HG03159 (cell line): Measurements from ENCODE around the gene CDAN1.
"Not testable (repeated sequence)": the region's sequence is repeated elsewhere in the genome, so short reads cannot be mapped to it uniquely, and the experiment has no call there.

Experiments used
- ATAC-seq: cut with Tn5 transposase; IDR thresholded peaks from one replicate; pipeline ENCODE4 v1.9.1; 2021; ENCODE audit warnings: mild to moderate bottlenecking, moderate library complexity; ENCODE audit not compliant: unreplicated experiment

Gene CDAN1, protein sequence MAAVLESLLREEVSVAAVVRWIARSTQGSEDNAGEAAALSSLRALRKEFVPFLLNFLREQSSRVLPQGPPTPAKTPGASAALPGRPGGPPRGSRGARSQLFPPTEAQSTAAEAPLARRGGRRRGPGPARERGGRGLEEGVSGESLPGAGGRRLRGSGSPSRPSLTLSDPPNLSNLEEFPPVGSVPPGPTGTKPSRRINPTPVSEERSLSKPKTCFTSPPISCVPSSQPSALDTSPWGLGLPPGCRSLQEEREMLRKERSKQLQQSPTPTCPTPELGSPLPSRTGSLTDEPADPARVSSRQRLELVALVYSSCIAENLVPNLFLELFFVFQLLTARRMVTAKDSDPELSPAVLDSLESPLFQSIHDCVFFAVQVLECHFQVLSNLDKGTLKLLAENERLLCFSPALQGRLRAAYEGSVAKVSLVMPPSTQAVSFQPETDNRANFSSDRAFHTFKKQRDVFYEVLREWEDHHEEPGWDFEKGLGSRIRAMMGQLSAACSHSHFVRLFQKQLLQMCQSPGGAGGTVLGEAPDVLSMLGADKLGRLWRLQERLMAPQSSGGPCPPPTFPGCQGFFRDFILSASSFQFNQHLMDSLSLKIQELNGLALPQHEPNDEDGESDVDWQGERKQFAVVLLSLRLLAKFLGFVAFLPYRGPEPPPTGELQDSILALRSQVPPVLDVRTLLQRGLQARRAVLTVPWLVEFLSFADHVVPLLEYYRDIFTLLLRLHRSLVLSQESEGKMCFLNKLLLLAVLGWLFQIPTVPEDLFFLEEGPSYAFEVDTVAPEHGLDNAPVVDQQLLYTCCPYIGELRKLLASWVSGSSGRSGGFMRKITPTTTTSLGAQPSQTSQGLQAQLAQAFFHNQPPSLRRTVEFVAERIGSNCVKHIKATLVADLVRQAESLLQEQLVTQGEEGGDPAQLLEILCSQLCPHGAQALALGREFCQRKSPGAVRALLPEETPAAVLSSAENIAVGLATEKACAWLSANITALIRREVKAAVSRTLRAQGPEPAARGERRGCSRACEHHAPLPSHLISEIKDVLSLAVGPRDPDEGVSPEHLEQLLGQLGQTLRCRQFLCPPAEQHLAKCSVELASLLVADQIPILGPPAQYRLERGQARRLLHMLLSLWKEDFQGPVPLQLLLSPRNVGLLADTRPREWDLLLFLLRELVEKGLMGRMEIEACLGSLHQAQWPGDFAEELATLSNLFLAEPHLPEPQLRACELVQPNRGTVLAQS

GRCh38 chr15:42736793-42737528 is at the start of gene CDAN1:
TSS of gene CDAN1 (minus strand) at chr15:42737128. CDS start at chr15:42737102, 26 bp downstream.
- ATAC-seq = peak; percentile 81

DNA sequence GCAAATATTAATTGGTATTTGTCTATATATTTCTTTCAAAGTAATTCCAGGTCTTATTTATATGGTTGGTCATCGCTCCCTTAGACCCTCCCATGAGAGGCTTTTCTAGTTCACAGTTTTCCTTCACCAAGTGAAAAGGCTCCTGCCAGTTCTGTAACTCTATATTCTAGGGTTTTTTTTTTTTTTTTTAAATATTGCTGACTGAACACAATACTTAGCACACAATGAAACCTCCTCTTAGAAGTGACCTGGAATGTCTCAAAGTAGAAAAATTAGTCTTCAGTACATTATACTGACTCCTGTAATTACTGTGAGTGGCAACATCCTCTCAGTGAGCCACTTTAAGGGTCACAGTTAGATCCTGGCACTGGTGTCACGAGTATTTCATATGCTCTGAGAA is 48.6 kb upstream of the CDAN1 start:
- ATAC-seq = no peak

DNA sequence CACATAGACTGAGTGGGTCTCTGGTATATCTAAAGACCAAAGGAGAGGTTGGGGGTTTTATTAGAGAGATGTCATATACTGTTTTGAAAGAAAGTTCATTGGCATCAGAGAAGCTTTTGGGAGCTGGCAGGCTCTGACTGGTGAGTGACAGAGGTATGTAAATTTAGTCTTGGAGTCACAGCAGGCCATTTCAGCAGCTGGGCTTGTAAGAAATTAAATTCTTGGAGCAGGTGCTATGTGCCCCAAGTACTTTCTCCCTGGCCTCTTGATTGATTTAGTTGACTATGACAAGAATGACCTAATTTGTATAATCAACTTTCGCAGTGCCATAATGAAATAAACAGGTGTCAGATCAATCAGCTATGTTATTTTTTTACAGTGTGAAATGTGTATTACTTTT is 47.8 kb upstream of the CDAN1 start:
- ATAC-seq = no peak

DNA sequence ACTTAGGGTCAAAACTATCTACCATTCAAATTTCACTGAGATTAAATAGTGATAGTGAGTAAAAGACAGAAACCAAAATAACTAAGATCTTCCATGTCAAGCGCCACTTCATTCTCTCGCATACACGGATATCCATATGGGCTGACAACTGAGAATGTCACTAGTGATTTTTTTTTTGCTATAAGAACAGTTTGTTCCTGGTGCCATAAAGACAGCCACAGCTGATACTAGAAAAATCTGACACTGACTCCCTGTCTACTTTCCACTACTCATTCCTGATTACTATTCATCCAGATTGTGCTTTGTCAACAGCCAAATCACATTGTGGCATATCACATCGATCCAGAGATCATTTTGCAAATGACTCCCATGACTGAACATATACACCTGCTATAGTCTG is 45.8 kb upstream of the CDAN1 start:
- no peak for ATAC-seq

- no peak for ATAC-seq
Measured at GRCh38 chr15:42775416-42775815, 38.5 kb upstream of the CDAN1 start.

GRCh38 chr15:42772901-42773300 is 36.0 kb upstream of the CDAN1 start:
- ATAC-seq = no peak

DNA sequence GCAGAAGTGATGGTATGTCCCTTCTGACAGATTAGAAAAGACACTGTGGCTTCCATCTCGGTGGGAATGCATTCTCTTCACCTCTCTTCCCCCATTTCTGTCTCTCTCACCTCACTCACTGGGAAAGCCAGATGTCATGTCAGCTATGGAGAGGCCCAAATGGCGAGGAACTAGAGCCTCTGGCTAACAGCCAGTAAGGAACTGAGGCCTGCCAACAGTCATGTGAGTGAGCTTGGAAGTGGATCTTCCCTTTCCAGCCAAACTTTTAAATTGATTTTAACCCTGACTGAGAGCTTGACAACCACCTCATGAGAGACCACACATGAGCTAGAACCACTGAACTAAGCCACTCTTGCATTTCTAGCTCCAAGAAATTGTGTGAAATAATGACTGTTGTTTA is 35.2 kb upstream of the CDAN1 start:
- no peak for ATAC-seq

DNA sequence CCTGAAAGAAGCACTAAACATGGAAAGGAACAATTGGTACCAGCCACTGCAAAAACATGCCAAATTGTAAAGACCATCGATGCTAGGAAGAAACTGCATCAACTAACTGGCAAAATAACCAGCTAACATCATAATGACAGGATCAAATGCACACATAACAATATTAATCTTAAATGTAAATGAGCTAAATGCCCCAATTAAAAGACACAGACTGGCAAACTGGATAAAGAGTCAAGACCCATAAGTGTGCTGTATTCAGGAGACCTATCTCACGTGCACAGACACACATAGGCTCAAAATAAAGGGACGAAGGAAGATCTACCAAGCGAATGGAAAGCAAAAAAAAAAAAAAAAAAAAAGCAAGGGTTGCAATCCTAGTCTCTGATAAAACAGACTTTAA is 29.2 kb upstream of the CDAN1 start:
- not testable (repeated sequence) for ATAC-seq

DNA sequence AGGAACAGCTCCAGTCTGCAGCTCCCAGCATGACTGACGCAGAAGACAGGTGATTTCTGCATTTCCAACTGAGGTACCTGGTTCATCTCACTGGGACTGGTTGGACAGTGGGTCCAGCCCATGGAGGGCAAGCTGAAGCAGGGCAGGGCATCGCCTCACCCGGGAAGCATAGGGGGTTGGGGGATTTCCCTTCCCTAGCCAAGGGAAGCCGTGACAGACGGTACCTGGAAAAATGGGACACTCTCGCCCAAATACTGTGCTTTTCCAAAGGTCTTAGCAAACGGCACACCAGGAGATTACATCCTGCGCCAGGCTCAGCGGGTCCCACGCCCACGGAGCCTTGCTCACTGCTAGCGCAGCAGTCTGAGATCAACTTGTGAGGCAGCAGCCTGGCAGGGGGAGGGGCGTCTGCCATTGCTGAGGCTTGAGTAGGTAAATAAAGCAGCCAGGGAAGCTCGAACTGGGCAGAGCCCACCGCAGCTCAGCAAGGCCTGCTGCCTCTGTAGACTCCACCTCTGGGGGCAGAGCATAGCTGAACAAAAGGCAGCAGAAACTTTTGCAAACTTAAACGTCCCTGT is 27.3 kb upstream of the CDAN1 start:
- ATAC-seq = not testable (repeated sequence)

GRCh38 chr15:42761813-42762212 is 24.9 kb upstream of the CDAN1 start:
- ATAC-seq = not testable (repeated sequence)

- no peak for ATAC-seq
Measured at GRCh38 chr15:42760759-42761158, 23.8 kb upstream of the CDAN1 start.

GRCh38 chr15:42759093-42759492 is 22.2 kb upstream of the CDAN1 start:
- ATAC-seq = no peak

DNA sequence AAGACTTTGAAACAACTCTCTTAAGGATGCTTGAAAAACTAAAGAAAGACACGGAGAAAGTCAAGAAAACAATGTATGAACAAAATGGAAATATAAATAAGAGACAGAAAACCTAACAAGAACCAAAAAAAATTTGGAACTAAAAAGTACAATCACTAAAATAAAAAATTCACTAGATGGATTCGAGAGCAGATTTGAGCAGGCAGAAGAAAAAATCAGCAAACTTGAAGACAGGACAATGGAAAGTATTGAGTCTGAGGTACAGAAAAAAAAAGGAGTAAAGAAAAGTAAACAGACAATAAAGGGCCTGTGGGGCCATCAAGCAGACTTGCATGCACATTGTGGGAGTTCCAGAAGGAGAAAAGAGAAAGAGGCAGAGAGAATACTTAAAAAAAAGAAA is 13.4 kb upstream of the CDAN1 start:
- ATAC-seq = no peak

GRCh38 chr15:42749266-42749665 is 12.3 kb upstream of the CDAN1 start:
- no peak for ATAC-seq

DNA sequence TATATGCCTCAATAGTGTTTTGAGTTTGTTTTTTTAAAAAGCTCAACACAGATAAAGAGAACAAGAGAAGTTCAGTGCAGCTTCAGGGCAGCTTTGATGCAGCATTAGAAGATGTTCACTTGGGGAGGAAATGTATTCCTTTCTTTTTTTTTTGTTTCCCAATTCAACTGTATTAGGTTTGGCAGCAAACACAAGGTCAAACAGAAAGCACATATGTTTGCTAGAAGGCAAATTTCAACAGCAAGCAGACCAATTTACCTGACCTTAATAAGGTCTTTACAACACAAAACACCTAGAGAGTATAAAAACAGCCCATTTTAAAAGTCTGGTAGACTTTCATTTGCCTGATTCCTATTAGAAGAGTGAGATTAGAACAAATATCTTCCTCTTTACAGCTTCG is 7.3 kb upstream of the CDAN1 start:
- ATAC-seq = no peak

DNA sequence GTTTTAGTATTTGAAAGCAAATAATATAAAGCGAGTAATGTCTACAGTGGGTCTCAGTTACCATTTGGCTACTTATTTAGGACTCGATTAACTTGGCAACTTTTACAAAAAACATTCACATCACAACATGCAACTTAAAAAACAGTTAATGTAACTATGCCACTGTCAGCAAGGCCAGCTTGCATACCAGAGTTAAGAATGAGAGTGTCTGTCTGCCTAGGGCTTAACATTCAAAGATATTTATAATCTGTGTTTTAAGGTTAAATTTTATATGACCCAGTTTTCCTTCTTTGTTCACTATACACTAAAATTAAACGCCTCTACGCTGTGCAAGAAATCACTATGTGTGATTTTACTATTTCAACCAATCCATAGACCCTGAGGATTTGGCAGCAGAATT is 5.2 kb upstream of the CDAN1 start:
- ATAC-seq = no peak

DNA sequence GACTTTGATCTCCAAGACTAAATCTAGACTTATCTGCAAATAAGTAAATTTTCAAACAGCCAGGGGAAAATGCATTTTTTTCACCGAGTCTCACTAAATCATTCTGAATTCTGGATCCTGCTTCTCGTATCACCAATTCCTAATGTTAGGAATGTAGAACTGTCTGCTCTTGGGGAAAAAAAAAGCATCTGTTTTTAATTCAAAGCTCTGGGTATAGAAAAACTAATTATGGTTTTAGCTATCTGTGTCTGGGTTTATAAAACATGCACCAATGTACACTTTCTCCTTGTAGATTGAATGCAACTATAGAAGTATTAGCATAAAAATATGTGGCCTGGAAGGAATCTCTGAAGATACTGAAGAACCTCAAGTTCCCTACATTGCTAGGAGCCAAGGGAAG is 4.8 kb upstream of the CDAN1 start:
- ATAC-seq = no peak

DNA sequence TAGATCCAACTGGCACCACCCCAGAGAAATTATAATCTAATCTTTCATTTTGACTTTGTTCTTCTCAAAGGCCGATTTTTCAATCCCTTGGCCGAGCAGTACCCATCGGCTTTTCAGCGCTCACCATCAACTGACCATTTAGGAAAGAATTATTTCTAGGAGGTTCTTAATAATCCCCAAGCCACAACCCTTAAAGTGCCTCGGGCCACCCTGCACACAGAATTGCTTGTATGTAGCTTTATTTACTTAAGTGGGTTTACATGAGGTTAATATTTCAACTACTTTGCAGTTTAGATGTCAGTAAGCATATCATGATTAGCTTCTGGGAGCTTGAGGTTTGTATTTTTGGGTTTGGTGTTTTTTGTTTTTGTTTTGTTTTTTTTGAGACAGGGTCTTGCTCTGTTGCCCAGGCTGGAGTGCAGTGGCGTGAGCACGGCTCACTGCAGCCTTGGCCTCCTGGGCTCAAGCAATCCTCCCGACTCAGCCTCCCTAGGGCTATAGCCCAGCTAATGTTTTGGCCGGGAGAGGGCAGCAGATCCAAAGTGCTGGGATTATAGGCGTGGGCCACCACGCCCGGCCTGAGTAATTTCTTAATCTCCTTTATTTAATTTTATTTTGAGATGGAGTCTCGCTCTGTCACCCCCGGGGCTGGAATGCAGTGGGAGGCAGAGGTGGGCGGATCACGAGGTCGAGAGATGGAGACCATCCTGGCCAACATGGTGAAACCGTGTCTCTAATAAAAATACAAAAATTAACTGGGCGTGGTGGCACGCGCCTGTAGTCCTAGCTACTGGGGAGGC is 801 bp upstream of the CDAN1 start:
- no peak for ATAC-seq

DNA sequence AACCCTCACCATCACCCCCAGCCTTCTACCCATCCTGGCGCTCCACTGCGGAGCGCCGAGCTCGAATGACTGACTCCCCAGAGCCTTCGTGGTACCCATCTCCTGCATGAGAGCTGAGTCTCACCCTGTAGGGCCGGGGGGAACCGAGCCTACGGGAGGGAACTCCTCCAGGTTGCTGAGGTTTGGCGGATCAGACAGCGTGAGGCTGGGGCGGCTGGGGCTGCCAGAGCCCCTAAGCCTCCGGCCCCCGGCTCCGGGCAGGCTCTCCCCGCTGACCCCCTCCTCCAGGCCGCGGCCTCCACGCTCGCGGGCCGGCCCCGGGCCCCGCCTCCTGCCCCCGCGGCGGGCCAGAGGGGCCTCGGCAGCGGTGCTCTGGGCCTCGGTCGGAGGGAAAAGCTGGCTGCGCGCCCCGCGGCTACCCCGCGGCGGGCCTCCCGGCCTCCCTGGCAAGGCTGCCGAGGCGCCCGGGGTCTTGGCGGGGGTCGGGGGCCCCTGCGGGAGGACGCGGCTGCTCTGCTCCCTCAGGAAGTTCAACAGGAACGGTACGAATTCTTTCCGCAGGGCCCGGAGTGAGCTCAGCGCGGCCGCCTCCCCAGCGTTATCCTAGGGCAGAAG is 643 bp downstream of the CDAN1 start:
- peak; percentile 28 for ATAC-seq
